NAMALWA (cell line): Measurements from ENCODE around the gene CAPN1.
"Not testable (repeated sequence)": the region's sequence is repeated elsewhere in the genome, so short reads cannot be mapped to it uniquely, and the experiment has no call there.

Experiments used
- DNase-seq: peaks from one replicate; pipeline ENCODE4 v3.0.0-alpha.2; 2015; ENCODE audit warnings: low spot score

CAPN1 gene

GRCh38 chr11:65218446-65218845 is 36.7 kb downstream of the CAPN1 start:
- no peak for DNase-seq

GRCh38 chr11:65219930-65220213 is 38.1 kb downstream of the CAPN1 start:
- no peak for DNase-seq

- no peak for DNase-seq
These were observed 39.3 kb downstream of the CAPN1 start for GRCh38 chr11:65221026-65221425.

GRCh38 chr11:65223011-65223410 is 41.3 kb downstream of the CAPN1 start:
- DNase-seq, result no peak

- DNase-seq, result no peak
These were observed 43.2 kb downstream of the CAPN1 start for GRCh38 chr11:65224930-65225278.

- DNase-seq, result peak; percentile 54
These were observed 43.8 kb downstream of the CAPN1 start for GRCh38 chr11:65225279-65226102.

- DNase-seq, result no peak
These were observed 44.3 kb downstream of the CAPN1 start for GRCh38 chr11:65226103-65226442.

GRCh38 chr11:65227879-65228278 is 46.2 kb downstream of the CAPN1 start:
- DNase-seq, result no peak

- DNase-seq, result no peak
These were observed 54.7 kb downstream of the CAPN1 start for GRCh38 chr11:65236194-65237059.

GRCh38 chr11:65238302-65238701 is 56.6 kb downstream of the CAPN1 start:
- not testable (repeated sequence) for DNase-seq

GRCh38 chr11:65241134-65241533 is 59.4 kb downstream of the CAPN1 start:
- no peak for DNase-seq

- no peak for DNase-seq
These were observed 60.0 kb downstream of the CAPN1 start for GRCh38 chr11:65241692-65242091.

- no peak for DNase-seq
These were observed 60.7 kb downstream of the CAPN1 start for GRCh38 chr11:65242389-65242788.

- no peak for DNase-seq
These were observed 62.1 kb downstream of the CAPN1 start for GRCh38 chr11:65243797-65244196.

GRCh38 chr11:65245046-65245445 is 63.3 kb downstream of the CAPN1 start:
- not testable (repeated sequence) for DNase-seq

GRCh38 chr11:65246506-65246905 is 64.8 kb downstream of the CAPN1 start:
- no peak for DNase-seq

GRCh38 chr11:65248184-65248710 is 66.5 kb downstream of the CAPN1 start:
- not testable (repeated sequence) for DNase-seq

GRCh38 chr11:65251476-65251875 is 69.7 kb downstream of the CAPN1 start:
- DNase-seq, result no peak

- no peak for DNase-seq
These were observed 73.0 kb downstream of the CAPN1 start for GRCh38 chr11:65254724-65255123.

GRCh38 chr11:65258988-65259387 is 77.3 kb downstream of the CAPN1 start:
- no peak for DNase-seq

GRCh38 chr11:65260302-65260701 is 78.6 kb downstream of the CAPN1 start:
- DNase-seq, result no peak

GRCh38 chr11:65260756-65261590 is 79.2 kb downstream of the CAPN1 start:
- DNase-seq, result no peak
